ENCODE results near the gene BIRC2.
"Not testable (repeated sequence)": the region's sequence is repeated elsewhere in the genome, so short reads cannot be mapped to it uniquely, and the experiment has no call there.

The BIRC2 gene

DNA sequence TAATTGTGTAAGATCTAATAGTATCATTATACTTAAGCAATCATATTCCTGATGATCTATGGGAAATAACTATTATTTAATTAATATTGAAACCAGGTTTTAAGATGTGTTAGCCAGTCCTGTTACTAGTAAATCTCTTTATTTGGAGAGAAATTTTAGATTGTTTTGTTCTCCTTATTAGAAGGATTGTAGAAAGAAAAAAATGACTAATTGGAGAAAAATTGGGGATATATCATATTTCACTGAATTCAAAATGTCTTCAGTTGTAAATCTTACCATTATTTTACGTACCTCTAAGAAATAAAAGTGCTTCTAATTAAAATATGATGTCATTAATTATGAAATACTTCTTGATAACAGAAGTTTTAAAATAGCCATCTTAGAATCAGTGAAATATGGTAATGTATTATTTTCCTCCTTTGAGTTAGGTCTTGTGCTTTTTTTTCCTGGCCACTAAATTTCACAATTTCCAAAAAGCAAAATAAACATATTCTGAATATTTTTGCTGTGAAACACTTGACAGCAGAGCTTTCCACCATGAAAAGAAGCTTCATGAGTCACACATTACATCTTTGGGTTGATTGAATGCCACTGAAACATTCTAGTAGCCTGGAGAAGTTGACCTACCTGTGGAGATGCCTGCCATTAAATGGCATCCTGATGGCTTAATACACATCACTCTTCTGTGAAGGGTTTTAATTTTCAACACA lies 23.3 kb upstream of the BIRC2 start:
- no peak for DNase-seq

DNA sequence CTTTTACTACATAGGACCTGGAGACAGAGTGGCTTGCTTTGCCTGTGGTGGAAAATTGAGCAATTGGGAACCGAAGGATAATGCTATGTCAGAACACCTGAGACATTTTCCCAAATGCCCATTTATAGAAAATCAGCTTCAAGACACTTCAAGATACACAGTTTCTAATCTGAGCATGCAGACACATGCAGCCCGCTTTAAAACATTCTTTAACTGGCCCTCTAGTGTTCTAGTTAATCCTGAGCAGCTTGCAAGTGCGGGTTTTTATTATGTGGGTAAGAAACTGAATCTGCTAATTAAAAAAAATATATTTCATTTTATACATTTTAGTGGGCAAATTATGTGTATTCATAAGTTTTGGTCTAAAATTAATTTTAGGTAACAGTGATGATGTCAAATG lies 21.9 kb upstream of the BIRC2 start:
- DNase-seq: no peak

DNA sequence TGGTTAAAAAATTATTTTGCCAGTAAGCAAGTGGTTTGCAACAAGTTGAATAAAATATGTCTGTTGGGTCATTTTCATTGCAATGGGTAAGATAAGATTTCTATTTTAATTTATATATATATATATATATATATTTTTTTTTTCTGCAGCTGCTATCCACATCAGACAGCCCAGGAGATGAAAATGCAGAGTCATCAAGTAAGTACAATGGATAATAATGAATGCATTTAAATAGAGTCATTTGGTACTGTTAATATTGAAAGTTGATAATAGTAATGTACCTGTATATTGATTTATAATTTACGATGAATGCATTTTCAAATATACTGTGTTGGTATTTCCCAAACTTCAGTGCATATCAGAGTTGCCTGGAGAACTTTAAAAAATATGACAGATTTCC lies 18.3 kb upstream of the BIRC2 start:
- no peak for DNase-seq

- DNase-seq: no peak
Measured at GRCh38 chr11:102330231-102330630, 16.8 kb upstream of the BIRC2 start.

- DNase-seq: no peak
Measured at GRCh38 chr11:102331341-102331740, 15.7 kb upstream of the BIRC2 start.

- DNase-seq: no peak
Measured at GRCh38 chr11:102332611-102332994, 14.4 kb upstream of the BIRC2 start.

GRCh38 chr11:102338479-102339010 lies 8.5 kb upstream of the BIRC2 start:
- DNase-seq: no peak

- DNase-seq: not testable (repeated sequence)
Measured at GRCh38 chr11:102341311-102341710, 5.7 kb upstream of the BIRC2 start.

DNA sequence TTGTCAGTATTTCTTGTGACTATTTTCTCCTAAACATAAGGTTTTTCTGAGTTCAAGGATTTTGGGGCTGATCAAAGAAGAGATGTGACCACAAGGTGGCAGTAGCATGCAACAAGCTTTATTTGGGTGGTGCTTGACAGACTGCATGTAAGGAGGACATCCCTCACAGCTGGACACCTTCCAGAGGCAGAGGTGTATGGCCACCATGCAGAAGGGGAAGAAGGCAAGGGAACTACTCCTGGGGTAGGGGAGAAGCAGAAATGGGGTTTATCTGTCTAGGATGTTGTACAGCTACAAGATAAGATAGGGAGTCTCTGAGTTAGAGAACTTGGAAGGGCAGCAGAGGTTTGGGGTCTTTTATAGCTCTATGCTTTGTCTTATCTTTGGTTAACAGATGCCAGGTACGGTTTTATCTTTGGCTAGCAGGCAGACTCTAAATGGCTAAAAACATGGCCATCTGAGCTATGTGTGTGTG lies 5.1 kb upstream of the BIRC2 start:
- DNase-seq: peak; percentile 57

- DNase-seq: no peak
Measured at GRCh38 chr11:102343809-102344208, 3.2 kb upstream of the BIRC2 start.

DNA sequence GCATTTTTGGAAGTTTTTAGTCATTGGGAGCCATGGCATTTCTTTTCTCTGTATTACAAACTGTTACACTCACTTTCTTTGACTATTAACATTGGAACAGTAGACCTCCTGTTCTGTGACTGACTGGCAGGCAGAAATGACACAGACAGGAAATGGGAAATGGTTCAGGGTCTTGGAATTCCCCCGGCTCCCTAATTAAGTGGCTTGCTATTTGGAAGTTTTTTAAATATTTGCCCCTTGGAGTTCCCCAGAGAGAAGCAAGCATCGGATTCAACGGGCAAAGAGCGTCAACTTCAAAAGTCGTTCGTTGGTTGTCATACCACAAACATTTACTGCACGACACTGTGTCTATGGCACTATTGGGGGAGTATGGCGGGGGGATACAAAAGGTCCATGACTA lies 1.1 kb upstream of the BIRC2 start:
- DNase-seq: no peak

DNA sequence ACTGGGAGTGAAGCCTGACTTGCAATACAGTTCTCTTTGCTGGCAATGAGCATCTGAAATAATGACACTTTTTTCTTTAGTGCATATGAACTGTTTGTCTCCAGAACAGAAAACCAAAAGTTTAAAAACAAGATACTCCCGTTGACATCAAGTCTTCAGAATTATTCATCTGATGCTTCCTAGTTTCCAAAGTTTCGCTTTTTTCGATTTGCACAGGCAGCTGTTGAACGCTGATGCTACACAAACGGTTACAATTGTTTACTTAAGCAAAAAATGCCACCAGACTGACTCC lies 612 bp upstream of the BIRC2 start:
- no peak for DNase-seq

DNA sequence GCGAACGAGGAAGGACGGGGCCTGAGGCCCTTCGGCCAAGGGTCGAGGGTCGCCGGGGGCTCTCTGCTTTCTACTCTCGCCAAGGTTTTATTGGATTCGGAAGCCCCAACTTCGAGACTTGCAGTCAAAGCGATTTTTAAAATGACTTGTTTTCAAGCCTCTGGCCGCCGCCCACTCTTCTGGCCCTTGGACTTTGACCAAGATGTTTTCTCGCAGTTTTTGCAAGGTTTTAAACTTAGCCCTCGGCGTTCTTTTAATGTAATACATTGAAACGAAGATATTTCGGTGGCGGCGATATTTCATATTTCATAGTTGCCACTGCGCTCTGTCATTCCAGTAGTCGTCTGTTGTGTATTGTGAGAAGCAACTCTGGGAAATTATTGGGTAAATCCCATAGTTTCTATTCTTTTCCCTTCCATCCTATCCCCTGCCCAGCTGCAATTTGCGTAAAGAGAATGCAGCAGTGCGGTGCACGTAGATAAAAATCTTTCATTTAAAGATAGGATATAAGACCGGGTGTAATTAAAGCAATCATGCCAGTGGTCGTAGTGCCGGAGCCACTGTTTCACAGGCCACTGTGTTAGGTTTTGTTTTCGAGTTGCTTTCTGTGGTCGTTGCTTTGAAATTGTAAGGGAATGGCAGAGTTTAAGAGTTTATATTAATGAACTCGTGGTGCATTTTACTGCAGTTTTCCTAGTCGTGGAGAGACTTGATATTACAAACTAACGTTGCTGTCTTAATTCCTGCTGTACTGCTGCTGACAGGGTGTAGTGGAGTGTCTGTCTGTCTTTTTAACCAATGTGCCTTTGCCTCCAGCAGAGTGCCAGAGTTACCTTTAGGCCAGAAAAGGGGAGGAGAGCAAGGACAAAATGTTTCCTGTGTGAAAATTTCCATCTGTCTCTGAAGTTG lies 702 bp downstream of the BIRC2 start:
- DNase-seq: peak; percentile 30

DNA sequence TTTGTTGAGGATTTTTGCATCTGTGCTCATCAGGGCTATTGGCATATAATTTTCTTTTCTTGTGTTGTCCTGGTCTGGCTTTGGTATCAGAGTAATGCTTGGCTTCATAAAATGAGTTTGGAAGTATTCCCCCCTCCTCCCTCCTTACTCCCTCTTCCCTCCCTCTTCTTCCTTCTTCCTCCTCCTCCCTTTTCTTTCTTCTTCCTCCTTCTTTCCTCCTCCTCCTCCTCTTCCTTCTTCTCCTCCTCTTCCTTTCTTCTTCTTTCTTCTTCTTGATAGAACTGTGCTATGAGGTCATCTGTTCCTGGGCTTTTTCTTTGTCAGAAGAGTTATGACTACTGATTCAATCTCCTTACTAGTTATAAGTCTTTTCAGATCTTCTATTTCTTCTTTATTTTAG lies 10.1 kb downstream of the BIRC2 start:
- no peak for DNase-seq

DNA sequence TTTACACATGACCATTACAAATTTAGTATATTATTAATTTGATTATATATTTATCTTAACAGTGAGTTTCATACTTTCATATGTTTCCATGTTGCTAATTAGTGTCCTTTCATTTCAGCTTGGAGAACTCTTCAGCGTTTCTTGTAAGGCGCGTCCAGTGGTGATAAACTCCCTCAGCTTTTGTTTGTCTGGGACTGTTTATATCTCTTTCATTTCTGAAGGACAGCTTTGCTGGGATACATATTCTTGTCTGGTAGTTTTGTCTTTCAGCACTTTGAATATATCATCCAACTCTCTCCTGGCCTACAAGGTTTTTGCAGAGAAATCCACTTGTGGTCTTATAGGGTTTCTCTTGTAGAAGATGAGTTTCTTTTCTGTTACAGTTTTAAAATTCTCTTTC lies 12.4 kb downstream of the BIRC2 start:
- DNase-seq: no peak

GRCh38 chr11:102360681-102361080 lies 13.7 kb downstream of the BIRC2 start:
- DNase-seq: no peak

DNA sequence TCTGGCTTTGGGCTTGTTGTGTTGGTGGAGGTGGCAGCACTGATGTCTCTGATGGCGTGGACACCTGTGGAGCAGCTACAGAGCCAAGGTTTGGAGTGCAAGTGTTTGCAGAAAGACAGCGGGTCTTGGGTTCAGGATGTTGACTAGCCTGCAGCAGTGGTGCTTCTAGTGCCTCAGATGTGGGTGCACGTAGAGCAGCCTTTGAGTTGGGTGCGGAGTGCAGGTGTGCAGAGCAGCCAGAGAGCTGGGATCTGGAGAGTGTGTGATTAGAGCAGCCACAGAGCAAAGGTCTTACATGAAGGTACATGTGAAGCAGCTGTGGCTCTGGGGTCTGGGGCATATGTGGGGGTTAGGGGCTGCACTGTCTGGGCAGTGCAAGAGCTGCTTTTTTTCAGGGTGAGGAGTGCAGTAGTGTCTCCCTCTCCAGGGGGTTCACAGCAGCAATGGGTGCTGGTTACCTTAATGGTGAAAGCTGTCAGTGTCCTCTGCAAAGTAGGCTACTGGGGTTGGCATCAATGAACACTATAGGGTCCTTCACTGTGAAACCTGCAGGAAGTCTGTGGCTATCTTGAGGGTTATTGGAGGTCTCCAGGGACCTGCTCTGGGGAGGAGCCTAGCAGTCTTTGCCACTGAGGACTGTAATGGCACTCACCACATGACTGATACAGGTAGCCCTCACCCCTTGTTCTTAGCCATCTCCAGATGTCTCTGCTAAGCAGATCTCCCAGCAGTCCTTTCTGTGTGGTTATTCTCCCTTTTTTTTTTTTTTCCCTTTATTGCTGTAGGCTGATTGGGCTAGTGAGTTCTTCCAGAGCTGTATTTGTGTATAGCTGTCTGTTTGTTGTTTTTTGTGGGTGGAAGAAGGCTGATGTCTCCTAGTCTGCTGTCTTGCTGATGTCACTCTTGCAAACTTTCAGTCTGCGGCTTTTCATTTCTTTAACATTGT lies 14.3 kb downstream of the BIRC2 start:
- DNase-seq: no peak

DNA sequence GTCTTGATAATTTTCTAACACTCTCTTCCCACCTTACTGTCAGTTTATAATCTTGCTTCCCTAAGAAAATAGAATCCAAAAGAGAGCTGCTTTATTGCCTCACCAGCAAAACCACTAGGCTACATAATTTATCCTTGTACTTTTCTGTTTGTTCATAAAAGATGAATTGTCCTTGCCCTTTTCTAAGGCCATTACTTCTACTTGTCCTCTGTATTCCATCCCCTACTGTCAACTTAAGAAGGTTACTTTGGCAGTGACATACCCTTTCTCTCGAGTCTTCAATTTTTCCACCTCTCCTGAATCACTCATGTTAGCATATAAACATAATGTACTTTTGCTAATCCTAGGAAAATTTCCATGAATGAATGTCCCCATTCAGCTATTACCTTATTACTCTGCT lies 18.0 kb downstream of the BIRC2 start:
- DNase-seq: no peak

DNA sequence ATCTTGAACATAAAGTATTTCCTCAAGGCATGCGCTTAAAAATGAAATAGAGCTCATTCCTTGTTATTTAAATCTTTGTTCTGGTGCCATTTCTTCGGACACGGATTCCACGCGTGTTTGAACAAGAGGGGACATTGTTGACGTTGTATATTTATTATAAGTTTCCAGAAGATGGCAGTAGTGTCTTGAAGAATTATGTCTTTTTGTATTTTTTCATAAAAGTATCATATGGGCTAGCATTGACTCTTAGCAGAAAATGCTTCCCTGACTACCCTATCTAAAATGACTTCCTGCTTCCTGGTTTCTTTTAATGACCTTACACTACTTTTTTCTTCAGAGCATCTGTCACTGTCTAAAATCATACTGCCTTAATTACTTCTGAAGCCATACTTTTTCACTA lies 20.4 kb downstream of the BIRC2 start:
- DNase-seq: no peak

DNA sequence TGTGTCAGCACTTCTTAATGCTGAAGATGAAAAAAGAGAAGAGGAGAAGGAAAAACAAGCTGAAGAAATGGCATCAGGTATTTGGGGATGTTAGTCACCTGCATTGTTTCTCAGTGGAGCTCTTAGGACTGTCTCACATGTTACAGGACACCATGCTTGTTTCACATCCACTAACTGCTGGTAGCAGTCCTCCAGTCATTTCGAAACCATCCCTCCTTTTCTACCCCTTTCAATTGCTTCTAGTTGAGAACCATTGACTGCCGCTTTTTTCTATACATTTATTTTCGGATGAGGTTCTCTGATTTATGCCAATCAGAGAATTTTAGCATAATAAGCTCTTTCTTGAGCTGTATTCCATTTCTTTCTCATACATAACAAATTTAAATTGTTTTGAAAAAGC lies 21.5 kb downstream of the BIRC2 start:
- no peak for DNase-seq

DNA sequence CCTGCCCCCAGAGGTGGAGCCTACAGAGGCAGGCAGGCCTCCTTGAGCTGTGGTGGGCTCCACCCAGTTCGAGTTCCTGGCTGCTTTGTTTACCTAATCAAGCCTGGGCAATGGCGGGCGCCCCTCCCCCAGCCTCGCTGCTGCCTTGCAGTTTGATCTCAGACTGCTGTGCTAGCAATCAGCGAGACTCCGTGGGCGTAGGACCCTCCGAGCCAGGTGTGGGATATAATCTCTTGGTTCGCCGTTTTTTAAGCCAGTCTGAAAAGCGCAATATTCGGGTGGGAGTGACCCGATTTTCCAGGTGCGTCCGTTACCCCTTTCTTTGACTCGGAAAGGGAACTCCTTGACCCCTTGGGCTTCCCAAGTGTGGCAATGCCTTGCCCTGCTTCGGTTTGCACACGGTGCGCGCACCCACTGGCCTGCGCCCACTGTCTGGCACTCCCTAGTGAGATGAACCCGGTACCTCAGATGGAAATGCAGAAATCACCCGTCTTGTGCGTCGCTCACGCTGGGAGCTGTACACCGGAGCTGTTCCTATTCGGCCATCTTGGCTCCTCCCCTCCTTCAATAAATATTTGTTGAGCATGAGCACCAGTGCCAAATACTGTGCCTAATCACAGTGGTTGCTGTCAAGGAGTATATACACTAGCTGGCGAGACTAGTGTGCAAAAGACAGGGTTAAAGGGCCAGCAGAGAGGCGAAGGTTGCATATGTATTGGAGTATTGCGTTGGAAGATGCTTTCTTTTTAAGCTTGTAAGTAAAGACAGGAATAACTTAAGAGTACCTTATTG lies 27.8 kb downstream of the BIRC2 start:
- not testable (repeated sequence) for DNase-seq

DNA sequence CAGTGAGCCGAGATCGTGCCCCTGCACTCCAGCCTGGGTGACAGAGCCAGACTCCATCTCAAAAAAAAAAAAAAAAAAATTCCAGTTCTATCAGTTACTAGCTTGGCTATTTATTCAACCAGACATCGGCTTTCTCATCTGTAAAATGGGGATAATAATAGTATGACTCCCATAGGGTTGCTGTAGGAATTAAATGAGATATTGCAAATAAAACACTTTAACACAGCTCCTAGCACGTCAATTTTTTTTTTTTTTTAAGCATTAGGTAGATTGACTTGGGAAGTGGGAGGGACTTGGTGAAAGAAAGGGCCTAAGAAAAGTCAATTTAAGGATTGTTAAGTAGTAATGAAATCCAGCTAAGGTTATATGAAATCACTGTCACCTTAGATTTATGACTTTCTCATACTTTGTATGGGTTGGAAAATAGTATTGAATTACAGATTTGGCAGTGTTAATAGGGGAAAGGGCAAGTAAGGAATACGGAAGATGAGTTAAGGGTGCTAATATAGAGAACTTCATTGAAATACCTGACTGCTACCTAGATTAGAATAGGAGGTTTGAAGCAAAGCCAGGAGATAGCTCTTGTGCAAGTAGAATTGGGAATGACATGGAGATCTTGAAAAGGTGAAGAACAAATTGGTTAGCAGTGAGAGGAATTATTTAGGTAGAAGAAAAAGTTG lies 28.8 kb downstream of the BIRC2 start:
- DNase-seq: no peak

All from SHP77 treated with DMSO at 0.1 percent for 48 hours (cell line).